ENCODE measurements around the gene EFCAB9. TPM values are rescaled to one million over a fixed set of nuclear protein-coding genes. Genes with fewer than 3 reads are reported as not detected.

Gene EFCAB9
- total and polyA plus RNA-seq, 2 of the 8 experiments (the other 6 are each of a cell fraction or from before 2014, with no cell fraction given) = not detected

DNA sequence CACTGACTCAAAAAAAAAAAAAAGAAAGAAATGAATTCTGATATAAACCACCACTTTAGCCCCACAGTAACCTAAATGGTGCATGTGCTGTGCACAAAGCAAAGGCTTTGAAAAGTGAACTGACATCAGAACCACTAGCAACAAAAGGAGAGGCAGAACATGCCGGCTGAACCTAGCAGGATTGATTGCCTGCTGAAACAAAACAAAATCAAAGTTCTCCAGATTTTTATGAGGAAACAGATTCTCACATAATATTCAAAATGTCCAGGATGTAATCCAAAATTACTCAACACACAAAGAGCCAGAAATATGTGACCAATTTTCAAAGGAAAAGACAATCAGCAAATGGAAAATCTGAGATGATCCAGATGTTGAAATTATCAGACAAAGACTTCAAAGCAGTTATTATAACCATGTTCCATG lies 51.7 kb downstream of the EFCAB9 start:
- H3K56ac ChIP-seq (replicated peaks; ENCODE audit: insufficient read length, low read depth, low read length) = no peak overlapping the region
- no peak overlapping the region for H3K4ac ChIP-seq (replicated peaks; ENCODE audit: insufficient read length, low read depth, low read length)
- H3K27me3 ChIP-seq (replicated peaks in 1 of 4; ENCODE audit: control insufficient read depth in 3 of 4, extremely low read depth in 1 of 4, insufficient read depth in 3 of 4, low read length in 3 of 4) = no peaks in the 10 kb centered on the region
- H3K9ac ChIP-seq (replicated peaks in 1 of 4; ENCODE audit: extremely low read depth in 1 of 4, low read depth in 3 of 4, low read length in 3 of 4) = no peak overlapping the region
- no peak overlapping the region for H3K4me3 ChIP-seq (ENCODE audit: extremely low read depth in 1 of 4, insufficient read depth in 2 of 4, low read depth in 3 of 4, low read length in 4 of 4)
- no peak overlapping the region for H2BK5ac ChIP-seq (ENCODE audit: low read depth, low read length)
- no peak overlapping the region for H4K91ac ChIP-seq (replicated peaks; ENCODE audit: insufficient read length, low read length)
- no peak overlapping the region for H2BK15ac ChIP-seq (ENCODE audit: low read length)
- FAIRE-seq (no peak), DNase-seq (ENCODE audit: low read depth in 1 of 2, low spot score in 2 of 2) (no peak)
- no peak overlapping the region for H2BK120ac ChIP-seq (replicated peaks; ENCODE audit: low read depth, low read length)
- no peak overlapping the region for H4K8ac ChIP-seq (ENCODE audit: extremely low read depth, insufficient read depth, low read length)
- H4K5ac ChIP-seq (ENCODE audit: insufficient read length, low read depth, low read length) = no peak overlapping the region
- POLR2A ChIA-PET (ENCODE audit: partially characterized antibody) = interaction anchor here (1.5 kb wide), 1 partner anchor 37 kb away, joined by 4 read pairs; no protein-coding TSS in a partner anchor
- no peak overlapping the region for H2BK20ac ChIP-seq (ENCODE audit: low read length)
- no peak overlapping the region for H3K27ac ChIP-seq (ENCODE audit: low read depth, low read length)
- CTCF ChIA-PET (ENCODE audit: partially characterized antibody) = interaction anchor here (0.9 to 1.2 kb wide), 2 partner anchors 22 to 57 kb away, joined by 3 to 5 read pairs; no protein-coding TSS in a partner anchor
- peaks cover 3 to 81% of the 10 kb centered on the region in 2 experiments for H3K79me2 ChIP-seq (ENCODE audit: control insufficient read depth in 1 of 2, insufficient read depth in 2 of 2, low read length in 2 of 2)
- H3K23me2 ChIP-seq (ENCODE audit: low read depth, low read length) = no peaks in the 10 kb centered on the region
- no peak overlapping the region for H2AFZ ChIP-seq (ENCODE audit: low read length)
- no peaks in the 10 kb centered on the region; a peak in 1 of 8 replicates for H3K36me3 ChIP-seq (ENCODE audit: control insufficient read depth in 2 of 4, insufficient read depth in 4 of 4, low read length in 3 of 4)
- H3K18ac ChIP-seq (ENCODE audit: extremely low read depth, low read length) = no peak overlapping the region
- TF ChIP-seq SP4 (IDR thresholded peaks at IDR 0.05; ENCODE audit: low read length) (no peak), SIRT6 (IDR thresholded peaks at IDR 0.05; ENCODE audit: low read length) (no peak), JUND (IDR thresholded peaks at IDR 0.05; ENCODE audit: low read length) (no peak), RAD21 (IDR thresholded peaks at IDR 0.05 in 1 of 2, conservative IDR thresholded peaks at IDR 0.05 in 1 of 2; ENCODE audit: low read depth in 2 of 2, low read length in 2 of 2) (no peak), CREB1 (IDR thresholded peaks at IDR 0.05) (no peak), GTF2F1 (IDR thresholded peaks at IDR 0.05; ENCODE audit: borderline replicate concordance, low read depth, low read length) (no peak), NRF1 (IDR thresholded peaks at IDR 0.05; ENCODE audit: low read depth, low read length) (no peak), CBX5 (IDR thresholded peaks at IDR 0.05; ENCODE audit: low read depth, low read length) (no peak), TEAD4 (IDR thresholded peaks at IDR 0.05; ENCODE audit: low read depth, low read length) (no peak)
- no peak overlapping the region for H2AK5ac ChIP-seq (ENCODE audit: low read depth, low read length)
- H3K23ac ChIP-seq (ENCODE audit: insufficient read length) = no peak overlapping the region
- H3K14ac ChIP-seq (ENCODE audit: insufficient read length) = no peak overlapping the region
- no peak overlapping the region for H2BK12ac ChIP-seq (ENCODE audit: low read depth, low read length)
- 64% methylated on average over 1 of the region's 1 CpG; no CpG with 5 or more reads in 1 of the 2 experiments for WGBS, 2 experiments (ENCODE audit: extremely low coverage in 1 of 2, insufficient coverage in 1 of 2, insufficient read length in 1 of 2, insufficient replicate concordance in 2 of 2, low coverage in 1 of 2, low lambda C conversion rate in 2 of 2, missing lambda C conversion rate in 1 of 2)
- H3K9me3 ChIP-seq (ENCODE audit: insufficient read depth in 2 of 2, low read depth in 1 of 2, low read length in 1 of 2) = no peaks in the 10 kb centered on the region
- no peaks in the 10 kb centered on the region for H3K4me1 ChIP-seq (replicated peaks in 1 of 4; ENCODE audit: control insufficient read depth in 3 of 4, insufficient read depth in 4 of 4, low read length in 3 of 4)
- H3K4me2 ChIP-seq (ENCODE audit: insufficient read depth in 1 of 2, low read depth in 2 of 2, low read length in 2 of 2) = no peak overlapping the region
- no peaks in the 10 kb centered on the region; the same call in 1 of the 2 replicates for H3K79me1 ChIP-seq (ENCODE audit: low read depth, low read length)
- peaks cover 3 to 8% of the 10 kb centered on the region in 2 experiments for H4K20me1 ChIP-seq (replicated peaks in 1 of 2; ENCODE audit: control insufficient read depth in 1 of 2, insufficient read depth in 2 of 2, low read length in 2 of 2)

Measured in H1 (cell line).